Lung (tissue), 12 donors: ENCODE measurements around the gene MDM4. TPM values are rescaled to one million over a fixed set of nuclear protein-coding genes. Genes with fewer than 3 reads are reported as not detected.

Source experiments
- ATAC-seq: fragments of 200-7000 bp; cut with Tn5 transposase; one replicate; pipeline ENCODE4 v1.9.1; 2020; ENCODE audit warnings: moderate number of reproducible peaks; ENCODE audit not compliant: insufficient read depth, low FRiP score
- DNase-seq, 3 donors: peaks; one replicate each; pipeline ENCODE4 v3.0.0-alpha.2; 2013 to 2017
- H3K27ac ChIP-seq, 2 donors: one replicate each; pipeline ENCODE4 v1.5.1; 2013; ENCODE audit warnings: mild to moderate bottlenecking in 2 of 2, moderate library complexity in 2 of 2, control low read depth in 1 of 2, inconsistent platforms in 1 of 2, low read depth in 1 of 2, low read length in 1 of 2
- H3K27me3 ChIP-seq, 3 donors: one replicate each; pipeline ENCODE4 v1.5.1; 2013; ENCODE audit warnings: low read length in 2 of 3; ENCODE audit not compliant: control insufficient read depth in 3 of 3, insufficient read depth in 3 of 3
- H3K36me3 ChIP-seq, 4 donors: one replicate each; pipeline ENCODE4 v1.5.1; 2013; ENCODE audit warnings: low read length in 4 of 4, mild to moderate bottlenecking in 1 of 4, moderate library complexity in 1 of 4; ENCODE audit not compliant: control insufficient read depth in 4 of 4, insufficient read depth in 4 of 4
- H3K4me1 ChIP-seq, 5 donors: one replicate each; pipeline ENCODE4 v1.5.1; 2013; ENCODE audit warnings: low read length in 5 of 5, mild to moderate bottlenecking in 2 of 5, moderate library complexity in 1 of 5; ENCODE audit not compliant: control insufficient read depth in 5 of 5, insufficient read depth in 5 of 5
- H3K4me3 ChIP-seq: one replicate; pipeline ENCODE4 v1.5.1; 2013; ENCODE audit warnings: mild to moderate bottlenecking, control low read depth, moderate library complexity
- H3K9ac ChIP-seq, 2 donors: one replicate each; pipeline ENCODE4 v1.5.1; 2013; ENCODE audit warnings: low read length in 2 of 2, control low read depth in 1 of 2; ENCODE audit not compliant: insufficient read depth in 1 of 2
- H3K9me3 ChIP-seq, 4 donors: one replicate each; pipeline ENCODE4 v1.5.1; 2013; ENCODE audit warnings: low read length in 3 of 4, mild to moderate bottlenecking in 1 of 4, moderate library complexity in 1 of 4; ENCODE audit not compliant: control insufficient read depth in 4 of 4, insufficient read depth in 3 of 4
- CTCF ChIP-seq: IDR thresholded peaks from 2 replicates; pipeline ENCODE4 v1.5.1; 2012; ENCODE audit warnings: mild to moderate bottlenecking; ENCODE audit errors: control extremely low read depth, extremely low read depth
- WGBS, 2 donors: extraction: QIAGEN DNeasy Blood & Tissue Kit; methylation state at CpG; one replicate each; pipeline ENCODE4 v1.1.7; 2013; 5-methylcytosine and 5-hydroxymethylcytosine counted together
- polyA plus RNA-seq, 2 donors: library from polyadenylated mRNA; stranded (reverse); fragments of 200-250 nt; gene quantifications; one replicate each; pipeline ENCODE4 v1.2.1, GENCODE V29; 2013
- total RNA-seq, 2 donors: library from RNA; depleted of rRNA in 1 of 2; stranded (reverse); fragments of >200 nt in 1 of 2; gene quantifications; one replicate each; pipeline ENCODE4 v1.2.1, GENCODE V29; 2014 to 2021
- donor health status: control.
- donor health status: control.
- donor health status: Bipolar disorder and iron deficiency.
- donor health status: healthy.
- donor health status: DM: yes; HTN: yes; CAD: no.

The MDM4 gene
- total and polyA plus RNA-seq, 4 donors: 5.6 to 138 (median 38.9) TPM

DNA sequence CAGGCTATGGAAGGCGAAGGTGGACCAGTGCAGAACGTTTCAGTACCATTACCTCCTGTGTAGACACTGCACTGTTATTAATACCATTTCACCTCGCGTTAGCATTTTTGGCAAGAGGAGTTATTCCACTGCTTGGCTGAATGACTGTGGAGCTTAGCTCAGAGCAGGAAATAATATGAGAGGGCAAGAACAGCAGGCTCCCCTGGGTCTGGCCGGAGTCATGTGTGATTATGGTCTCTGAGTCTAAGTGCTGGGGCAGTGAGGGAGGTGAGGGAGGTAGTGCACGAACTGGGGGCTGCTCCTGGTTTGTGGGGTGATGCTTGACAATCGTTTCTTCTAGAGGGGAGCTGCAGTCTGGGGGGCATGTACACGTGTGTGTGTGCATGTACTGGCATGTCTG, 82.9 kb downstream of the MDM4 start:
- TF ChIP-seq CTCF: no peak
- 79 to 84% methylated on average over 8 of the region's 8 CpGs for whole genome bisulfite sequencing, 2 donors
- no peak overlapping the region for H3K27ac ChIP-seq
- H3K27me3 ChIP-seq: peaks cover 0 to 5% (median 0%) of the 10 kb centered on the region in 3 donors
- no peaks in the 10 kb centered on the region for H3K36me3 ChIP-seq
- no peak for ATAC-seq
- DNase-seq: no peak
- no peak overlapping the region for H3K9ac ChIP-seq
- no peaks in the 10 kb centered on the region for H3K4me1 ChIP-seq
- no peak overlapping the region for H3K4me3 ChIP-seq
- H3K9me3 ChIP-seq: no peaks in the 10 kb centered on the region

- H3K4me3 ChIP-seq: no peak overlapping the region
- no peak overlapping the region for H3K27ac ChIP-seq
- no peaks in the 10 kb centered on the region for H3K9me3 ChIP-seq
- WGBS, 2 donors: 82 to 86% methylated on average over 10 of the region's 10 CpGs
- no peak for TF ChIP-seq CTCF
- no peak overlapping the region for H3K9ac ChIP-seq
- no peaks in the 10 kb centered on the region for H3K4me1 ChIP-seq
- ATAC-seq (no peak), DNase-seq (no peak)
- H3K36me3 ChIP-seq: no peaks in the 10 kb centered on the region
- H3K27me3 ChIP-seq: peaks cover 0 to 5% (median 0%) of the 10 kb centered on the region in 3 donors
These were observed 83.4 kb downstream of the MDM4 start for GRCh38 chr1:204599596-204599995.

GRCh38 chr1:204600203-204600602, 84.0 kb downstream of the MDM4 start:
- Histone ChIP-seq H3K9me3 (no peaks in the 10 kb centered on the region), H3K4me1 (no peaks in the 10 kb centered on the region), H3K9ac (no peak overlapping the region), H3K36me3 (no peaks in the 10 kb centered on the region), H3K4me3 (no peak overlapping the region), H3K27me3 (peaks cover 0 to 5% (median 0%) of the 10 kb centered on the region in 3 donors), H3K27ac (no peak overlapping the region)
- no peak for ATAC-seq
- no peak for TF ChIP-seq CTCF
- WGBS, 2 donors: 83 to 90% methylated on average over 5 of the region's 5 CpGs
- no peak for DNase-seq

- TF ChIP-seq CTCF: no peak
- Histone ChIP-seq H3K36me3 (no peaks in the 10 kb centered on the region), H3K27me3 (peaks cover 0 to 5% (median 0%) of the 10 kb centered on the region in 3 donors), H3K27ac (no peak overlapping the region), H3K9me3 (no peaks in the 10 kb centered on the region), H3K9ac (no peak overlapping the region), H3K4me3 (no peak overlapping the region), H3K4me1 (no peaks in the 10 kb centered on the region)
- WGBS, 2 donors: 92 to 93% methylated on average over 4 of the region's 4 CpGs
- DNase-seq (no peak), ATAC-seq (no peak)
These were observed 84.8 kb downstream of the MDM4 start for GRCh38 chr1:204600968-204601367.
